GM12872 (cell line): ENCODE data around the gene VAV2.

ENCODE experiments used
- TF ChIP-seq, protein P1 (sequence below): IDR thresholded peaks from 3 replicates; pipeline ENCODE4 v1.5.1; 2011; ENCODE audit warnings: low read depth, mild to moderate bottlenecking, low read length, moderate library complexity; ENCODE audit not compliant: insufficient read depth

The VAV2 gene

DNA sequence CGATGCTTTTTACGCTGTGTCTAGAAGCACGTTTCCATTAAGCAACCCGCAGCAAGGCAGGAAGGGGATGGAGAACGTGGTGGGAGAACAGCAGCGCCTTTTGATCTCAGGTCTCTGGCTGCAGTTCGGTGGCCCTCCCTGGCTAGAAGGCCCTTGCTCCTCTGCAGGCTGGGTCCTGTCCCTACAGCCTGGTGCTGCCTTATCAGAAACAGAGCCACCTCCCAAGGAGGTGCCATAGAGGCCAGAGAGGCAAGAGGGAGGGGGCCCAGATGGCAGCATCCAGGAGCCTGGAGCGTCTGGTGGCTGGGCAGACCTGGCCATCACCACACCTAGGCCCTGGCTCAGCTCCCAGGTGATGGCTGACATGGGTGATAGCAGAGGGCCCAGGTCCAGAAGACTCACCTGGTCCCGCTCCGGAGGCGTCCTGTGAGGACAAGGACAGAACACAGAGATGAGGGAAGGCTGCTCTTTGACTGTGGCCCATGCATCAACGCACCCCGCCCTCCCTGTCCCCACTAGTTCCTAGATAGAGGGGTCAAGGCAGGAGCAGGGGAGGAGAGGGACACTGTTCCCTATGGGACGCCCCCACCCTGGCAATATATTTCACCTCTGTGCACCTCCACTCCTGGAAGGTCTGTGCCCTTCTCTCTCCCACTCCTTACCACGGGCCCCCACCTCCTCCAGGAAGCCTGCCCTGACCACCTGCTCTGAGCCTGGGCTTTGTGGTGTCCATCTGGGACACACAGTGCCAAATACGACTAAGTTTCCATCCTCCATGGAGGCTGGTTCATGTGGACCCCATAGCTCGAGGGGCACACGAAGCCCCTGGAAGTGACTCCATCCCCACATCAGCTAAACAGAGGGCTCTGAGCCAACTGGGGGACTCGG is 212.4 kb downstream of the VAV2 start:
- TF ChIP-seq, protein P1, sequence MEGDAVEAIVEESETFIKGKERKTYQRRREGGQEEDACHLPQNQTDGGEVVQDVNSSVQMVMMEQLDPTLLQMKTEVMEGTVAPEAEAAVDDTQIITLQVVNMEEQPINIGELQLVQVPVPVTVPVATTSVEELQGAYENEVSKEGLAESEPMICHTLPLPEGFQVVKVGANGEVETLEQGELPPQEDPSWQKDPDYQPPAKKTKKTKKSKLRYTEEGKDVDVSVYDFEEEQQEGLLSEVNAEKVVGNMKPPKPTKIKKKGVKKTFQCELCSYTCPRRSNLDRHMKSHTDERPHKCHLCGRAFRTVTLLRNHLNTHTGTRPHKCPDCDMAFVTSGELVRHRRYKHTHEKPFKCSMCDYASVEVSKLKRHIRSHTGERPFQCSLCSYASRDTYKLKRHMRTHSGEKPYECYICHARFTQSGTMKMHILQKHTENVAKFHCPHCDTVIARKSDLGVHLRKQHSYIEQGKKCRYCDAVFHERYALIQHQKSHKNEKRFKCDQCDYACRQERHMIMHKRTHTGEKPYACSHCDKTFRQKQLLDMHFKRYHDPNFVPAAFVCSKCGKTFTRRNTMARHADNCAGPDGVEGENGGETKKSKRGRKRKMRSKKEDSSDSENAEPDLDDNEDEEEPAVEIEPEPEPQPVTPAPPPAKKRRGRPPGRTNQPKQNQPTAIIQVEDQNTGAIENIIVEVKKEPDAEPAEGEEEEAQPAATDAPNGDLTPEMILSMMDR, result no peak

DNA sequence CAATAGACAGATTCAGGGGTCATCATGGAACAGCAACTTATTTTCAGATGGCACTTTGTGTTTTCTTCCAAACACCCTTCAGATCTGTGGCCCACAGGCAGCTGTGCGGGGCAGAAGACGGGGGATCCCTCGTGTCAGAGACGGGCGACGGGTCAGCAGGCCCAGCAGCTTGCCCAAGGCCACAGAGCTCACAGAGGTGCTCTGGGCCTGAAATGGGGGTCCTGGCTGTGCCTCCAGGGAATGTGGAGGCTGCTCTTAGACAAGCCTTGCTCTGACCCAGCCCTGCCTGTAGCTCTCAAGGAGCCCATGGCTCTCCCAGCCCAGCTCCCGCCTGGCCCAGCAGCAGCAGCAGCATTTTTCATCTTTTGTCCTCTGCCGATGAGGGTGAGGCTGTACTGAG is 213.0 kb downstream of the VAV2 start:
- TF ChIP-seq, protein P1, result no peak

DNA sequence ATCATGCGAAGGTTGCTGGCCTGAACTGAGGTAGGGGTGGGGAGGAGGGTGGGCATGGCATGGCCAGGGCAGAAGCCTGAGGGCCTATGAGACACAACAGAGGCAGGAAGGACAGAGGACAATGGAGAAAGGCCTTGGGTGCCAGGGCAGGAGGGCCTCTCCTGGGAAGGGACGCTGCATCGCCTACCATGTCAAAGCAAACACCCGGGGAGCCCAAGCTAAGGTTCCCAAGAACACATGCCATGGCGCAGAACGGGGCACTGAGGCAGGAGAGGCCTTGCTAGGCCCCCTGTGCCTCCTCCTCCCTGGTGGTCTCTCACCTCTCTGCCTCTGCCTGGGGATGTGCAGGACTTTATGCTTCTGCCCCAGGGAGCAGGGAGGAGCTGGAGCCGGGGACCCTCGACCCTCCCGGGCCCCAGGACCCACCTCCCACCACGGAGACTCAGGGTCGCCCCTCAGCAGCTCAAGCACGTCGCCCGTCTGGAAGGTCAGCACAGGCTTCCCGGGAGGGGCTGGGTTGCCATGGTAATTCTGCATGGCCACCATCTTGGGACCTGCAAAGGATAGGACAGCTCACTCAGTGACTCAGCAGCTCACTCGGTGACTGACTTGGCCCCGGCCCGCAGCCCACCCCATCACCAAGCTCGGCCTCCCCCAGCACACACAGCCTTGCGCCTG is 213.6 kb downstream of the VAV2 start:
- TF ChIP-seq, protein P1, result no peak

DNA sequence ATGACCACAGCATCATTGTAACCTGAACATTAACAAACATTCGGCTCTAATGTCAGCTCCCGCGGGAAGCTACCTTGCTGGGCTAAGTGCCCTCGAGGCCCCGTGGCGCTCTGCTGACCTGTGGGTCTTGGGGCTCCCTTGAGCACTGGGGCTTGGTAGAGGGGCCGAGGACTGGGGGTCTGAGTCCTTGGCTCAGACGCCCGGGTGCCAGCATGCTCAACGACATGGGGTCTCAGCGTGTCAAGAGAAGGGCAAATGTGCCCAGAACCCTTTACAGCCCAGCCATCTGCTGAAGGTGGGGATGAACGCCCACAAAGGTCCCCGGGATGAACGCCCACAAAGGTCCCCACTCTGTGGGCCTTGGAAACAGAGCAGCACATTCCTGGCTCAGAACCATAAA is 214.3 kb downstream of the VAV2 start:
- TF ChIP-seq, protein P1, result no peak

DNA sequence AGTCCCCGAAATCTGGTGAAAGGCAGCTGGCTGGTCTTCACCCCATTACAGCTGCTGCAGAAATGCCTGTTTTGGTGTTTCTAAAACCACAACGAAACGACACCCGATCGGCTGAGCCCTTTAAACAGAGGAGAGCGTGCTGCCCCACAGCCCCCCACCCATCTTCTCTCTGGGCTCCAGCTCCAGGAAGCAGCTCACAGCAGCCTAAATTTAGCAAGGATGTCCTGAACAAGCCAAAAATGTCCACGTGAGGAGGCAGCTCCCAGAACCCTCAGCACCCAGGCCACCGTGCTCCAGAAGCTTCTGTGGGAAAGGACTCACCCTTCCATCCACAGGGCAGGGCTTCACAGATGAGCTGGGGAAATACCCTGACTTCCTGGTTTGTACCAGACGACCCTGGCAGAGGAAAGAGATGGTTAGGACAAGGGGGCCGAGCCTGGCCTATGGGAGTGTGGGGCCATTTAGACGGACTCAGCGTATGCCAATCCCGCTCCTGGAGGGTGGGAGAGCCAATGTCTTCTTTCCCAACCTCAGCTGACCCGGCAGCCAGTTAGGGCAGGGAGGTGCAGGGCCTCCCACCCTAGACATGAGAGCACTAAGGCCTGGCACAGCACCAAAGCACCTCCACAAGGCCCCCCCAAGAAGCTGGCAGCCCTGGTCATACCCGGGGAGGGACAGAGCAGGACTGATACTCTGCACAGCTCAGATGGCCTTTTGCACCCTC is 214.9 kb downstream of the VAV2 start:
- TF ChIP-seq, protein P1, result no peak

DNA sequence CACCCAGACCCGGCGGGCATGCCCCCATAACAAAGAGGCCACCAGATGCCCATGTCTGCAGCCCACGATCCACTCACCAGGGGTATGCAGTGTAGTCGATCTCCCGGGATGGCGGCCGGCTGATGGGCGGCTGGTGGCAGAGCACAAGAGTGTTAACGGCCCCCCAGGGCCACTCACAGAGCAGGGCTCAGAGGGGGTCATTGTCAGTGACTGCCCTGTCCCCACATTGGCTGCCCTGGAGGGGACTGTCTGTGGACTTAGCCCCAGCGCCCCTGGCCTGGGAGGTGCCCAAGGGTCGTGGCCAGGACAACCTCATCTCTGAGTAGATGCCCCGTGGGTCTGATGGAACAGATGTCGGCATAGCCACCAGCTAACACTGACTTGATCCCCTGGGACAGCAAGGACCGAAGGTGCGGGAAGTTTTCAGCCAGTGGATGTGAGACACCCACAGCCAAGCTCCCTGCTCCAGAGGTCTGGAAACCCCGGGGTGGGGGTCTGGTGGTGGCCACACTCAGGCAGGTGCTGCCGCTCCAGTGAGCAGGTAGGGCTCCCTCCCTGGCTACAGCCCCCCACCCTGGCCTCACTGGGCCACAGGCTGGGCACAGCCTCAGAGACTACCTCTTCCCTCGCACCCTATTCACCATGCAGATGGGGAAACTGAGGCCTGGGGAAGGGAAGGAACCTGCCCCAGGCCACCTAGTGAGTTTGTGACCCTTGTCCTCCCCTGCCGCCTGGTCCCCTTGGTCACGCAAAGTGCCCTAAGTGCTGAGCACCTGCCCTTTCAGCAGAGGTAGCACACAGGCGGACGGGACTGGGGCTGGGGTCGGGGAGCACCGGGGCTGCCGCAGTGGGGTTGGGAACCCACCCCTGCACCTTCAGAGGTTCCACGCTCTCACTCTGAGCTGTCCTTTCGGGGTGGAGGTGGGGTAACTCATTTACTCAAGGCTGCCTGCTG is 215.9 kb downstream of the VAV2 start:
- TF ChIP-seq, protein P1, result no peak
